Ascending aorta (tissue), 2 donors: Measurements from ENCODE around the gene GDF15. TPM values are rescaled to one million over a fixed set of nuclear protein-coding genes. Genes with fewer than 3 reads are reported as not detected.

ENCODE experiments used
- DNase-seq, 2 donors: peaks; one replicate each; pipeline ENCODE4 v3.0.0-alpha.2; 2019; ENCODE audit warnings: low spot score in 2 of 2
- H3K27ac ChIP-seq, 2 donors: fragments of 200-600 bp; sonication (generic); one replicate each; pipeline ENCODE4 v1.5.1; 2016 to 2017; ENCODE audit warnings: mild to moderate bottlenecking in 1 of 2
- H3K27me3 ChIP-seq: fragments of 200-600 bp; sonication (generic); one replicate; pipeline ENCODE4 v1.5.1; 2017
- H3K36me3 ChIP-seq, 2 donors: fragments of 200-600 bp; sonication (generic); one replicate each; pipeline ENCODE4 v1.5.1; 2016
- H3K4me1 ChIP-seq, 2 donors: fragments of 200-600 bp; sonication (generic); one replicate each; pipeline ENCODE4 v1.5.1; 2016 to 2017; ENCODE audit warnings: mild to moderate bottlenecking in 1 of 2
- H3K4me3 ChIP-seq, 2 donors: fragments of 200-600 bp; sonication (generic); one replicate each; pipeline ENCODE4 v1.5.1; 2016 to 2017; ENCODE audit warnings: mild to moderate bottlenecking in 1 of 2
- H3K9me3 ChIP-seq, 2 donors: fragments of 200-600 bp; sonication (generic); one replicate each; pipeline ENCODE4 v1.5.1; 2016
- CTCF ChIP-seq, 3 experiments: fragments of 200-600 bp in 2 of 3; fragments of 450-650 bp in 1 of 3; sonication (generic) in 2 of 3; IDR thresholded peaks; one replicate each; pipeline ENCODE4 v1.5.1; 2016 to 2019; ENCODE audit warnings: antibody characterized with exemption in 3 of 3, mild to moderate bottlenecking in 1 of 3, moderate library complexity in 1 of 3
- intact Hi-C: fragments of 100-400 bp; cut with DNase I; formaldehyde crosslinking; loops from one replicate; pipeline ENCODE4 v1.15.1; 2023
- total RNA-seq: library from RNA; depleted of rRNA; stranded (reverse); fragments of >200 nt; gene quantifications from one replicate; pipeline ENCODE4 v1.1.0, GENCODE V29; 2016

GDF15 gene
- total RNA-seq, 1 donor from 2014 or later = 8.5 TPM

GRCh38 chr19:18366021-18366435 lies 19.9 kb upstream of the GDF15 start:
- H3K36me3 ChIP-seq = peaks cover 2 to 14% of the 10 kb centered on the region in 2 donors
- H3K9me3 ChIP-seq = no peaks in the 10 kb centered on the region
- peaks cover 5 to 16% of the 10 kb centered on the region in 2 donors for H3K4me1 ChIP-seq
- no peak for TF ChIP-seq CTCF (IDR thresholded peaks at IDR 0.05)
- no peak overlapping the region for H3K4me3 ChIP-seq
- DNase-seq = no peak
- peak overlapping the region; percentile 81 to 85 for H3K27ac ChIP-seq
- intact Hi-C loops = no loop called here
- no peaks in the 10 kb centered on the region for H3K27me3 ChIP-seq

GRCh38 chr19:18368504-18369222 lies 17.3 kb upstream of the GDF15 start:
- Histone ChIP-seq H3K9me3 (no peaks in the 10 kb centered on the region), H3K27me3 (no peaks in the 10 kb centered on the region), H3K36me3 (peaks cover 0 to 2% of the 10 kb centered on the region in 2 donors), H3K4me3 (no peak overlapping the region), H3K27ac (no peak overlapping the region), H3K4me1 (peaks cover 5 to 16% of the 10 kb centered on the region in 2 donors)
- no peak for DNase-seq
- no peak for TF ChIP-seq CTCF (IDR thresholded peaks at IDR 0.05)
- intact Hi-C loops = no loop called here

- Histone ChIP-seq H3K4me3 (no peak overlapping the region), H3K4me1 (peaks cover 5 to 13% of the 10 kb centered on the region in 2 donors), H3K9me3 (no peaks in the 10 kb centered on the region), H3K36me3 (no peaks in the 10 kb centered on the region), H3K27me3 (no peaks in the 10 kb centered on the region), H3K27ac (peak overlapping the region; percentile 78 to 79)
- DNase-seq = no peak
- TF ChIP-seq CTCF (IDR thresholded peaks at IDR 0.05) = no peak
- intact Hi-C loops = no loop called here
Measured at GRCh38 chr19:18373407-18373891, 12.5 kb upstream of the GDF15 start.

- TF ChIP-seq CTCF (IDR thresholded peaks at IDR 0.05) = no peak
- peak; percentile 92 to 96 for DNase-seq
- Histone ChIP-seq H3K27ac (peak overlapping the region; percentile 78 to 79), H3K4me3 (no peak overlapping the region), H3K27me3 (no peaks in the 10 kb centered on the region), H3K9me3 (no peaks in the 10 kb centered on the region), H3K4me1 (peaks cover 5 to 16% of the 10 kb centered on the region in 2 donors), H3K36me3 (no peaks in the 10 kb centered on the region)
- intact Hi-C loops = no loop called here
Measured at GRCh38 chr19:18373892-18374629, 11.9 kb upstream of the GDF15 start.

GRCh38 chr19:18377026-18377425 lies 8.9 kb upstream of the GDF15 start:
- DNase-seq = no peak
- Histone ChIP-seq H3K4me3 (no peak overlapping the region), H3K9me3 (no peaks in the 10 kb centered on the region), H3K27ac (no peak overlapping the region), H3K4me1 (peaks cover 9 to 25% of the 10 kb centered on the region in 2 donors), H3K36me3 (no peaks in the 10 kb centered on the region), H3K27me3 (no peaks in the 10 kb centered on the region)
- intact Hi-C loops = no loop called here
- no peak for TF ChIP-seq CTCF (IDR thresholded peaks at IDR 0.05)
